HT1080 (cell line): ENCODE results near the gene CBLC. TPM values are rescaled to one million over a fixed set of nuclear protein-coding genes. Genes with fewer than 3 reads are reported as not detected.
"Not testable (repeated sequence)": the region's sequence is repeated elsewhere in the genome, so short reads cannot be mapped to it uniquely, and the experiment has no call there.

Experiments
- DNase-seq: peaks from one replicate; pipeline ENCODE4 v3.0.0-alpha.2; 2015; ENCODE audit warnings: low read depth
- total RNA-seq: library from RNA; depleted of rRNA; stranded (reverse); fragments of >200 nt; shearing (Covaris generic); gene quantifications from 2 replicates; pipeline ENCODE4 v1.2.3, GENCODE V29; 2014

The CBLC gene
- total RNA-seq, 1 experiment from 2014 or later, result not detected

DNA sequence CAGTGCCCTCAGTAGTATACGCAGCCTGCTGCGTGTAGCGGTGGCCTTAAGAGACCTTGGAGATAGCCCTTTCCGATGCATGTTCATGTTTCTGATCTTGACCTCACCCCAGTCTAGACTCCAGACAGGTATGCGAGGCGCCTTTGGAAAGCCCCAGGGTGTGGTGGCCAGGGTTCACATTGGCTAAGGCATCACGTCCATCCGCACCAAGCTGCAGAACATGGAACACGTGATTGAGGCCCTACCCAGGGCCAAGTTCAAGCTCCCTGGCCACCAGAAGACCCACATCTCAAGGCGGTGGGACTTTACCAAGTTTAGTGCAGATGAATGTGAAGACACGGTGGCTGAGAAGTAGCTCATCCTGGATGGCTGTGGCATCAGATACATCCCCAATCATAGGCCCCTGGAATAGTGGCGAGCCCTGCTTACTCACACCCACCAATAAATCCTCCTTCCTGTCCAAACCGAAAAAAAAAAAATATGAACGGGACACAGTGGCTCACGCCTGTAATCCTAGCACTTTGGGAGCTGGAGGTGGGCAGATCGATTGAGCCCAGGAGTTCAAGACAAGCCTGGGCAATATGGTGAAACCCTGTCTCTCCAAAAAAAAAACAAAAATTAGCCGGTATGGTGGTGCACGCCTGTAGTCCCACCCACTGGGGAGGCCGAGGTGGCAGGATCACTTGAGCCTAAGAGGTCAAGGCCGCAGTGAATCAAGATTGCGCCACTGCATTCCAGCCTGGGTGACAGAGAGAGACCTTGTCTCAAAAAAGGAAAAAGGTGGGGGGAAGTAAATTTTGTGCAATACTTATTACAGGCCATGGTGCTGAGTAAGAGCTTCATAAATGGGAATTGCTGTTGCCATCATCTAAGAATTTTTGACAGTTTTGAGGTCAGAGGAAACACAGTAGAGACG, 12.4 kb upstream of the CBLC start:
- DNase-seq, result peak; percentile 35

DNA sequence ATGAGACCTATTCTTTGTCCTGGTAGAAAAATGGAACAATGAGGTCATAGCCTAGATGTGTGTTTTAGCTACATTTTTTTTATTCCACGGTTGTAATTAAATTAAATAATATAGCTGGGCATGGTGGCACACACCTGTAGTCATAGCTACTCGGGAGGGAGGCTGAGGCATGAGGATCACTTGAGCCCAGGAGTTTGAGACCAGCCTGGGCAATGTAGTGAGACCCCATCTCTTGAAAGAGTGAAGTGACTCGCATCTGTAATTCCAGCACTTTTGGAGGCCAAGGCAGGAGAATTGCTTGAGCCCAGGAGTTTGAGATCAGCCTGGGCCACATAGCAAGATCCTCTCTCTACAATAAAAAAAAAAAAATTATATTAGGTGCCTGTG, 11.7 kb upstream of the CBLC start:
- no peak for DNase-seq

DNA sequence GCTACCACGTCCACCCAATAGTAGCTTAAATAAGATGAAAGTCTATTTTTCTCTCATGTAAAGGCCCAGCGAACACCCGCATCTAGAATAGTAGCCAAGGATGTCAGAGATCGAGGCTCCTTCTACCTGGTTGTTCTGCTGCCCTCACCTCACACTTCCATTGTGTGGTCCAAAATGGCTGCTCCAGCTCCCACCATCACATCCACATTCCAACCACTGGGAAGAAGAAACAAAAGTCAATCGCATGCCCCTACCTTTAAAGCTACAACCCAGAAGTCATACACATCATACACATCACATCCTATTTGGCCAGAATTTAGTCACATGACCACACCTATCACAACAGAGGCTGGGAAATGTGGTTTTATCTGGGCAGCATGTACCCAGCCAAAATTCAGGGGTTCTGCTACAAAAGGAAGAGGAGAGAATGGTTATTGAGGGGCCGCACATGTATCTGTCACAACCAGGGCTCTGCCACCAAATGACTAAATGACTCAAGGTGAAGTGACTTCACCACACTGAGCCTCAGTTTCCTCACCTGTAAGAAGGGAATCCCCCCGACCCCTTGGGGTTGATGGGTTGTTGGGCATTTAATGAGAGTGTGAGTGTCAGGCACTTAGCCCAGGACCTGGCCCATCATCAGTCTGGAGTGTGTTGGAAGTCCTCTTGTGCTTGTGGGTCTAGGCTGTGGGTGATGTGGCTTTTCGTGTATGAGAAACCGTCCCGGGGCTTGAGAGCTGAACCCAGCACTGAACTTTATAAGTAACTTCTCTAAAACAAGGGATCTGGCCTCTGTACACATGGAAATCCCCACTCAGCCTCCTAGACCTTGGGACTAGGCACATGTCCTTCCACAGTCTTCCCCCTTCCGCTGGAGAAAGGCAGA, 10.2 kb upstream of the CBLC start:
- DNase-seq, result no peak

DNA sequence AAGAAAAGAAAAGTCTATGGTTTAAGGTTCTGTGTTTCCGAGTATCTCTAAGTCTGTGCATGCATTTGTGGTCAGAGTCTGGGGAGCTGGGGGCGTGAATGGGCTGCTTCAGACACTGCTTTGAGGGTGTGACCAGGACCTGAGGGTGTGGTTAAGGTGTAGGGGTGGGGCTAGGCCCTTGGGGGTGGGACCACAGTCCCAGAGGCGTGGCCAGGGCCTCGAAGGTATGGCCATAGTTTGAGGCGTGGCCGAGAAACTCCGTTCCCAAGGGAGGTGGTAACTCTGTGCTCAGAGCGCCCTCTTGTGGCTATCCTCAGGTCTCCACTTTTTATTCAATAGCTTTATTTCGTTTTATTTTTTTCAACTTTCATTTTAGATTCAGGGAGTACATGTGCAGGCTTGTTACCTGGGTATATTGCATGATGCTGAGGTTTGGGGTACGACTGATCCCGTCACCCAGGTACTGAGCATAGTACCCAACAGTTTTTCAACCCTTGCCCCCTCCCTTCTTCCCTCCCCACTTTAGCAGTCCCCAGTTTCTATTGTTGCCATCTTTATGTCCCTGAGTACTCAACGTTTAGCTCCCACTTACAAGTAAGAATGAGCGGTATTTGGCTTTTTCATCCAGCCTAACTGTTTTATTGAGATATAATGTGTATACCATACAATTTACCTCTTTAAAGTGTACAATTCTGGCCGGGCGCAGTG, 7.0 kb upstream of the CBLC start:
- DNase-seq, result peak; percentile 83

DNA sequence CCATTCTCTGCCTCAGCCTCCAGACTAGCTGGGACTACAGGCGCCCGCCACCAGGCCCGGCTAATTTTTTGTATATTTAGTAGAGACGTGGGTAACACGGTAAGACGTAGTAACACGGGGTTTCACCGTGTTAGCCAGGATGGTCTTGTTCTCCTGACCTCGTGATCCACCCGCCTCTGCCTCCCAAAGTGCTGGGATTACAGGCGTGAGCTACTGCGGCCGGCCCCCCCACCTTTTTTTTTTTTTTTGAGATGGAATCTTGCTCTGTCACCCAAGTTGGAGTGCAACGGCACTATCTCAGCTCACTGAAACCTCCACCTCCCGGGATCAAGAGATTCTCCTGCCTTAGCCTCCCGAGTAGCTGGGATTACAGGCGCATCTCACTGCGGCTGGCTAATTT, 5.5 kb upstream of the CBLC start:
- DNase-seq, result not testable (repeated sequence)

DNA sequence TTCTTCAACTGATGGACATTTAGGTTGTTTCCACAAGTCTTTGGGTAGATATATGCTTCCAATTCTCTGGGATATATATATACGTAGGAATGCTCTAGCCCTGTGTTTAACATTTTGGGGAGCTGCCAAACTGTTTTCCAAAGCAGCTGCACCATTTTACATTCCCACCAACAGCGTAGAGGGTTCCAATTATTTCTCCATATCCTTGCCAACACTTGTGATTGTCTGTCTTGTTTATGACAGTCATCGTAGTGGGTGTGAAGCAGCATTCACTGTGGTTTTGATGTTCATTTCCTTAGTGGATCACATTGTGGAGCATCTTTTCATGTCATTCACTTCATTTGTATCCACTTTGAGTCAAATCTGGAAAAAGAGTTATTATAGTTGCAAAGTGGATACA, 4.7 kb upstream of the CBLC start:
- no peak for DNase-seq

DNA sequence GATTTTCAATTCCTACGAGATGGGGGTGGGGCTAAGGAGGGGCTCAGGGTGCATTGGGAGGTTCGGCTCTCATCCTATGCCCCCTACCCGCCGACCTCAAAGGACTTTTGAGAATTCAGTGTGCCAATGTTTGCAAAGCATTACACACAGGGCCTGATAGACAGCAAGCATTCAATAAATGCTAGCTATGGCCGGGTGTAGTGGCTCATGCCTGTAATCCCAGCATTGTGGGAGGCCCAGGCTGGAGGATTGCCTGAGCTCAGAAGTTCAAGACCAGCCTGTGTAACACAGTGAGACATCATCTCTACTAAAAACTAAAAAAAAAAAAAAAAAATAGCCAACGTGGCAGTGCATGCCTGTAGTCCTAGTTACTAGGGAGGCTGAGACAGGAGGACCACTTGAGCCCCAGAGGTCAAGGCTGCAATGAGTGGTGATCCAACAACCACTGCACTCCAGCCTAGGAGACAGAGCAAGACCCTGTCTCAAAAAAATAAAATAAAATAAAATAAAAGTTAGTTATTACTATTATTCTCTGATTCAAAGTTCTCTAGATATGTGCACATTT, 1.9 kb upstream of the CBLC start:
- no peak for DNase-seq

DNA sequence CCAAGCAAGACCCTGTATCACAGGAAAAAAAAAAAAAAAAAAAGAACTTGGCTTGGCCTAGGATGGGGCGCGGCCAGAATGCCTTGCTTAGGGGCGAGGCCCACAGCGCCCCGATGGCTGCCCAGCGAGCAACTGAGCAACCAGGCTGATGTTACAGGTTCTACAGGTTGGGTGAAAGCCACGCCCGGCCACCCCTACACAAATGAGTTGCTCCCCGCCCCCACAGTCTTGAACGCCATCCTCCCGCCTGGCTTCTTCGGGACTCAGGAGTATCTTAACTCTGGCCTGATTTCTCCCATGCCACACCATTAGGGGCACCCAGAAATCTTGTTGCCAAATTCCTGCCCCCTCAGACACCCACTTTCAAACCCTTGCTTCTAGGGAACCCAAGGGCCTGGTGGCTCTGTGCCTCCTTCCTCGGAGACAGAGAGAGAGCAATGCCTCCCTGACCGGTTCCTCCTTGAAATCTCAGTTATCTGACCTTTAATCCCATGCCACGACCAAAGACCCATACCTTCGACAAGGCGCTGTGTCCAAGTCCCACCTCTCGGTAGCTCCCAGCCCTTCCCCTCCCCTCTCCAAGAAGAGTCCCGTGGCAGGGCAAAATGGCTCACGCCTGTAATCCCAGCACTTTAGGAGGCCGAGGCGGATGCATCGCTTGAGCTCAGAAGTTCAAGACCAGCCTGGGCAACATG, 1.1 kb upstream of the CBLC start:
- DNase-seq, result no peak

DNA sequence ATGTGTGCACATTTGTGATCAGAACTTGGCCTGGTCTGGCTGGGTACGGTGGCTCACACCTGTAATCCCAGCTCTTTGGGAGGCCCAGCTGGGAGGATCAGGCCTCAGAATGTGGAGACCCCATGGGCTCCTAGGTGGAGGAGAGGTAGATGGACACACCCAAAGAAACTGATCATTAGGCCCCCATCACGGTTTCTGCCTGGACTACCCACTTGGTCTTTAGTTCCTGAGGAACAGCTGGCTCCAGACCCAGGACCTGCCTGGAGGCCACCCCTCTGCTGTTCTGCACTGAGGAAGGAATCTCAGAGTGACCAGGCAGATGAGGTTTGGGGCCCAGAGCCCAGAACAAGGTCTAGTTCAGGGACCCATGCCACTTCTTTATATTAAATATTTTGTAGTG, 1.5 kb downstream of the CBLC start:
- no peak for DNase-seq

DNA sequence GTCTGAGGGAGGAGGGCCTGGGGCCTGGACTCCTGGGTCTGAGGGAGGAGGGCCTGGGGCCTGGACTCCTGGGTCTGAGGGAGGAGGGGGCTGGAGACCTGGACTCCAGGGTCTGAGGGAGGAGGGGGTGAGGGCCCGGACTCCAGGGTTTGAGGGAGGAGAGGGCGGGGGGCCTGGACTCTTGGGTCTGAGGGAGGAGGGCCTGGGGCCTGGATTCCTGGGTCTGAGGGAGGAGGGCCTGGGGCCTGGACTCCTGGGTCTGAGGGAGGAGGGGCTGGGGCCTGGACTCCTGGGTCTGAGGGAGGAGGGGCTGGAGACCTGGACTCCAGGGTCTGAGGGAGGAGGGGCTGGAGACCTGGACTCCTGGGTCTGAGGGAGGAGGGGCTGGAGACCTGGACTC, 4.0 kb downstream of the CBLC start:
- not testable (repeated sequence) for DNase-seq

DNA sequence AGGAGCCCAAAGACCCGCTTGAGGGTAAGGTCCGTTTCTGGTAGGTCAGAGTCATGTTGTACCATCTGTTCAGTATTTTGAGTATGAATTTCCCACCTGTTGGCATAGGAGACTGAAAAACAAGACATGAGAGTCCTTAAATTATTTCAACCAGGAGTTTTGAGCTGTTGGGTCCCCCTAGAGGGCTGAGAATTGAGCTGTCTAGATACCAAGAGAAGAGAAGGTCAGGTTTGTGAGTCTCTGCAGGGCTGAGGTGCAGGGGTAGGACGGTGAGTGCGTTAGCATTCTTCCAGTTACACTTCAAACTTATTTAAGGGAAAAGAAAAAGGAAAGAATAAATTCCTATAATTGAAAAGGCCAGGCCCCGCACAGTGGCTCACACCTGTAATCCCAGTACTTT, 5.0 kb downstream of the CBLC start:
- no peak for DNase-seq

DNA sequence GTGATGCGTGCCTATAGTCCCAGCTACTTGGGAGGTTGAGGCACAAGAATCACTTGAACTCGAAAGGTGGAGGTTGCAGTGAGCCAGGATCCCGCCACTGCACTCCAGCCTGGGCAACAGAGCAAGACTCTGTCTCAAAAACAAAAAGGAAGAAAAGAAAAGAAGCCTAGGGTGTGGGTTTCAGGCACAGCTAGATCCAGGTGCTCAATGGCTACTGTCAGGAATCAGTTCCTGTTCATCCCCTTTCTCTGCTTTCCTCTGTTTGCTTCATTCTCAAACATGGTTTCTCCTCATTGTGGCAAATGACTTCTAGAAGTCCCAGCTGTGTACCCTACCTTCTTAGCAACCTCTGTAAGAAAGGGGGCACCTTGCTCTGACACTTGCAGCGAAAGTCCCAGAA, 5.9 kb downstream of the CBLC start:
- no peak for DNase-seq

DNA sequence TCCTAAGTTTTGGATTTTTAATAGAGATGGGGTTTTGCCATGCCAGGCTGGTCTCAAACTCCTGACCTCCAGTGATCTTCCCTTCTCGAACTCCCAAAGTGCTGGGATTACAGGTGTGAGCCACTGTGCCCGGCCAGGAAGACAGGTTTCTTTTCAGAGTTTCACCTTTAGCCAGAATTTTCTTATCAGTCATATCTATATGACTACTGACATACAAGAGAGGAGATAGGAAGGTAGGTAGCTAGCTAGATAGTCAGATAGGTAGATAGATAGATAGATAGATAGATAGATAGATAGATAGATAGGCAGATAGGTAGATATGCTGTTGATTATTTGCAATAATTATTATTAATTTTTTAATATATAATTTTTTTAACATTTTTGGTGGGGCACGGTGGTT, 7.6 kb downstream of the CBLC start:
- DNase-seq, result no peak

DNA sequence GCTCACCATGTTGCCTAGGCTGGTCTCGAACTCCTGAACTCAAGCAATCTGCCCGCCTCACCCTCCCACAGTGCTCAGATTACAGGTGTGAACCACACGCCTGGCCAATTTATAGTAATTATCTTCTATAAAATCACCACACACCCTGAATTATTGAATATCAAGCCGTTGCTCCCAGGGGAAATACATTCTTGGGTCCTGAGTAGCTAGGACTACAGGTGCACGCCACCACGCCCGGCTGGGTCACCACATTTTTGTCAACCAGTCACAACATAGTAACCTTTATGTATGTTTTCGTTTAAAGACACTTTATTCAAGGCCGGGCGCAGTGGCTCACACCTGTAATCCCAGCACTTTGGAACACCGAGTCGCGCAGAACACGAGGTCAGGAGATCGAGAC, 8.3 kb downstream of the CBLC start:
- no peak for DNase-seq

DNA sequence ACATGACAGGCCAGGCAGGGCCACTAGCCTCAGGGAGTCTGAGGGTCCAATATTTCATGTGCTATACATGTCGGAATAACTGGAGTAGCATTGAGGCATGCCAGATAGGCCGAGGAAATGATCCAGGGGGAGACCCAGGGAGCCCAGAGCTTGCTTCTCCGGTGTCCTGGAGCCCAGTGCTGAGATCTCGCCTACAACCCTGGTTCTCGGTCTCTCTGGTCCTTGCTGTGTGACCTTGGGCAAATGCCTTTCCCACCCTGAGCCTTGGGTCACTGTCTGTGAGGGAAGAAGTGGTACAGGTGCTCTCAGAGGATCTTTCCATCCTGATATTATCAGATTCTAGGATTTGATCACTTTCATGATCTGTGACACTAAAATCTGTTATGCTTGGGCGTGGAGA, 11.3 kb downstream of the CBLC start:
- no peak for DNase-seq

DNA sequence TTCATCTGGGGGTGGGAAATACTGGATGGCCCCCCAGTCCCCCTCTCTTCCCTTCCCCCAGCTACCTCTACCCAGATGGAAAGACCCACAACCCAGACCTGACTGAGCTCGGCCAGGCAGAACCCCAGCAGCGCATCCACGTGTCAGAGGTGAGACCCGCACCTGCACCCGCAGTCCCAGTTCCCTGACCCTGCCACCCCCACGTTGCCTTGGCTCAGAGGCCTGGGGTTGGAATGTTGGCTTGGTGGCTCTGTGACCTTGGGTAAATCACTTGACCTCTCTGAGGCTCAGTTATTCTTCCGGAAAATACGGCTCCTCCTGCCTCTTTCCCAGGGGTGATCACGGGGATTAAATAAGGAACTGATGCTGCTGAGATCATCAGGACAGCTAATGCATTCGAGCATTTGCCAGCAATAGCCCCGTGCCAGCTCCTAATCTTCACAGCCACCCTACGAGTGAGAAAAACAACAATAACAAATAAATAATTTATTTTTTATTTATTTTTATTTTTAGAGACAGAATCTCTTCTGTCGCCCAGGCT, 12.3 kb downstream of the CBLC start:
- DNase-seq, result no peak

DNA sequence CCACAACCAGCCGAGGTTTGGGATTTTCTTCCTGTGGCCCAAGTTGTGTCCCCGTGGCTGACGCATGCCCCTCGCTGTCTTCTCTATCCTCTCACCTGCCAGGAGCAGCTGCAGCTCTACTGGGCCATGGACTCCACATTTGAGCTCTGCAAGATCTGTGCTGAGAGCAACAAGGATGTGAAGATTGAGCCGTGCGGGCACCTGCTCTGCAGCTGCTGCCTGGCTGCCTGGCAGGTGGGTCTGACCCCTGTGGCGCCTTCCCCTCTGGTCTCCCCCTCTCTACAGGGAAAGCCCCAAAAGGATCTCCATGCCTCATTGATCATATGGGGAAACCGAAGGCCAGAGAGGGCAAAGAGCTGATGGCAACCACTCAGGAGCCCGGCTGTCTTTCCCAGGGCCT, 14.6 kb downstream of the CBLC start:
- no peak for DNase-seq

DNA sequence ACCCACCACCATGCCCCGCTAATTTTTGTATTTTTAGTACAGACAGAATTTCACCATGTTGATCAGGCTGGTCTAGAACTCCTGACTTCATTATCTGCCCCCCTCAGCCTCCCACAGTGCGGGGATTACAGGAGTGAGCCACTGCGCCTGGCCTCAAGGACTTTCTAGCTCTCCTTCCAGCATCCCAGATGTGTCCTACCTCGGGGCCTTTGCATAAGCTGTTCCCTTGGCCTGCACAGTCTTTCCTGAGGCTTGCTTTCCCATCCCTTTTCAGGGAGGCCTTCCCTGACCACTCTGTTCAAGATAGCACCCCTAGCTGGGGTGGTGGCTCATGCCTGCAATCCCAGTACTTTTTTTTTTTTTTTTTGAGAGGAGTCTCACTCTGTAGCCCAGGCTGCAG, 16.9 kb downstream of the CBLC start:
- DNase-seq, result no peak

DNA sequence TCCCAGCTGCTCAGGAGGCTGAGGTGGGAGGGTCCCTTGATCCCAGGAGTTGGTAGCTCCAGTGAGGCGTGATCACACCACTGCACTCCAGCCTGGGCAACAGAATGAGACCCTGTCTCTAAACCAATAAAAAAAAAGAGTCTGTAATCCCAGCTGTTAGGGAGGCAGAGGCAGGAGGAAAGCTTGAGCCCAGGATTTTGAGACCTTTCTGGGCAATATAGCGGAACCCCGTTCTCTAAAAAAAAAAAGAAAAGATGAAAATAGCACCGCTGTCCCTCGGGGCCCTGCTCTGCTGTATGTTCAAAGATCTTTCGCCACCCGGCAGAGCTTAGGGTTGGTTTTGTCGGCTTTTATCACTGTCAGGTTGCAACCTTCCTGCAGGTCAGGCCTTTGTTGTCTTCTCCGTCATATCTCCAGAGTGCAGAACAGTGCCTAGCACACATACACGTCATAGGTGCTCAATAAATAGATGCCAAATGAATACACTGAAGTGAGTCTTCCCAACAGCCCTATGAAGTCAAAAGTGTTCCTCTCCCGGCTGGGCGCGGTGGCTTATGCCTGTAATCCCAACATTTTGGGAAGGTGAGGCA, 17.8 kb downstream of the CBLC start:
- DNase-seq, result no peak

DNA sequence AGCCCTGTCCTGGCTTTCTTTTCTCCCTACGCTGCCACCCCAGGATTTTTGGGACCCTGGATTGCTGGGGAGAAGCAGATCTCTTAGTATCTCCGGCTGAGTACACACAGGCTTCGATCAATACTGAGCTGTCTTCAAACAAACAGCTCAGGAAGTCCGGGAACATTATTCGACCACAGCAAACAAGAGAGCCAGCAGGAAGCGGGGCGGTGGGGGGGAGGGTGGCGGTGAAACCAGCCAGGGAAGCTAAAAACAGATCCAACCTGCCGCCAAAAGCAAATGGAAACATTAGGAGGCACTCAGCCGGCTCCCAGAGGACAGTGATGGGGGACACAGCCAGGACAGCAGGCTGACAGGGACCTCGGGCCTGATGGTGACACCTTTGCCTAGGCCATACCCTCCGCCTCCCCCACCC, 19.0 kb downstream of the CBLC start:
- DNase-seq, result no peak
